ENCODE results near the gene PAK5.

- TF ChIP-seq CTCF (IDR thresholded peaks at IDR 0.05 in 8 of 11, conservative IDR thresholded peaks at IDR 0.05 in 3 of 11) (no peak), POLR2A (IDR thresholded peaks at IDR 0.05) (no peak), POLR2AphosphoS5 (IDR thresholded peaks at IDR 0.05) (no peak)
Observed at GRCh38 chr20:9608639-9609340, 230.1 kb downstream of the PAK5 start.

All from spleen (tissue), 7 donors.